HepG2 (cell line): ENCODE results near the gene ANKRD55. TPM values are rescaled to one million over a fixed set of nuclear protein-coding genes. Genes with fewer than 3 reads are reported as not detected.
A peak's percentile ranks its signal among the peaks of the same experiment; 100 is the strongest.

Source experiments
- ARID2 ChIP-seq: sonication (generic); formaldehyde crosslinking; IDR thresholded peaks from 2 replicates; pipeline ENCODE4 v1.8.1; 2022; ENCODE audit warnings: mild to moderate bottlenecking, missing genetic modification reagents, borderline replicate concordance
- ARID5B ChIP-seq: IDR thresholded peaks from 2 replicates; pipeline ENCODE4 v1.4.0; 2020; ENCODE audit warnings: mild to moderate bottlenecking, missing genetic modification reagents
- BCL6 ChIP-seq: IDR thresholded peaks from 2 replicates; pipeline ENCODE4 v1.6.1; 2016; ENCODE audit warnings: missing genetic modification reagents, missing compliant biosample characterization
- EP300 ChIP-seq, 3 experiments: sonication (generic) in 1 of 3; formaldehyde crosslinking in 1 of 3; IDR thresholded peaks; 2 replicates each; pipeline versions ENCODE4 v1.5.1 to v1.6.1; 2011 to 2020; ENCODE audit warnings: low read depth in 2 of 3, low read length in 2 of 3, borderline replicate concordance in 1 of 3, improper control_type of control experiment in 1 of 3, mild to moderate bottlenecking in 1 of 3, missing genetic modification reagents in 1 of 3, moderate library complexity in 1 of 3
- FOXK2 ChIP-seq: fragments of 450-650 bp; IDR thresholded peaks from 2 replicates; pipeline ENCODE4 v1.6.1; 2016
- HNF4A ChIP-seq: sonication (generic); formaldehyde crosslinking; IDR thresholded peaks from 2 replicates; pipeline ENCODE4 v1.4.0; 2020; ENCODE audit warnings: missing genetic modification reagents
- NCOR1 ChIP-seq: fragments of 200-600 bp; sonication (generic); IDR thresholded peaks from 2 replicates; pipeline ENCODE4 v1.7.0; 2017; ENCODE audit warnings: antibody characterized with exemption, low read length, borderline replicate concordance
- PHF21A ChIP-seq: sonication (generic); formaldehyde crosslinking; IDR thresholded peaks from 2 replicates; pipeline ENCODE4 v1.5.0; 2020; ENCODE audit warnings: mild to moderate bottlenecking, missing genetic modification reagents
- RARA ChIP-seq: IDR thresholded peaks from 2 replicates; pipeline ENCODE4 v1.6.1; 2016; ENCODE audit warnings: missing genetic modification reagents, missing compliant biosample characterization
- SOX6 ChIP-seq, 2 experiments: fragments of 450-650 bp in 1 of 2; sonication (generic) in 1 of 2; formaldehyde crosslinking in 1 of 2; IDR thresholded peaks; 2 replicates each; pipeline versions ENCODE4 v1.4.0 to v1.6.1; 2017 to 2020; ENCODE audit warnings: antibody characterized with exemption in 1 of 2, mild to moderate bottlenecking in 1 of 2, missing genetic modification reagents in 1 of 2
- ZNF687 ChIP-seq: sonication (generic); formaldehyde crosslinking; IDR thresholded peaks from 2 replicates; pipeline ENCODE4 v1.5.1; 2020; ENCODE audit warnings: mild to moderate bottlenecking, missing genetic modification reagents, moderate library complexity
- ZNF784 ChIP-seq: sonication (generic); formaldehyde crosslinking; IDR thresholded peaks from 2 replicates; pipeline ENCODE4 v1.5.1; 2020; ENCODE audit warnings: missing genetic modification reagents, mild to moderate bottlenecking, borderline replicate concordance
- polyA plus RNA-seq, 8 experiments: library from polyadenylated mRNA; depleted of rRNA in 3 of 8; stranded (reverse) in 7 of 8; unstranded in 1 of 8; fragments of >200 nt; fragmentation: Illumina TruSeq in 4 of 8; extraction: Trizol in 4 of 8; gene quantifications; 2 replicates each; pipeline versions ENCODE4 v1.2.1 to v1.2.3, GENCODE V29; 2011 to 2016; ENCODE audit warnings: low read depth in 4 of 8, missing spikeins in 1 of 8, mixed read lengths in 1 of 8; ENCODE audit not compliant: insufficient read depth in 1 of 8
- total RNA-seq, 5 experiments: library from RNA; depleted of rRNA; stranded (reverse); fragments of >200 nt; fragmentation: Illumina TruSeq; extraction: Trizol; gene quantifications; 2 replicates each; pipeline ENCODE4 v1.2.3, GENCODE V29; 2016; ENCODE audit warnings: low read depth in 1 of 5

Gene ANKRD55
- total and polyA plus RNA-seq, 2 of the 13 experiments (the other 11 are each of a cell fraction or from before 2014, with no cell fraction given) = 0.11 to 0.28 TPM

GRCh38 chr5:56160723-56161438 is 72.2 kb downstream of the ANKRD55 start (continued):
- TF ChIP-seq ARID5B (CRISPR knock-in tag) (peak; percentile 38; the same call in 1 of the 2 replicates), RARA (peak; percentile 32; the same call in 1 of the 2 replicates), EP300 (IDR thresholded peaks at IDR 0.05; ENCODE audit: low read depth in 2 of 2, low read length in 2 of 2) (0 out of 4 replicates have a peak, but pooled peaks of 1 of the 2 experiments have one; percentile 11), EP300 (CRISPR knock-in tag; IDR thresholded peaks at IDR 0.05; ENCODE audit: borderline replicate concordance) (no peak), SOX6 (IDR thresholded peaks at IDR 0.05) (no peak), SOX6 (CRISPR knock-in tag; IDR thresholded peaks at IDR 0.05) (peak; percentile 36; the same call in 1 of the 2 replicates), ZNF784 (CRISPR knock-in tag) (0 out of 2 replicates have a peak, but pooled peaks have one; percentile 19), BCL6 (CRISPR knock-in tag) (peak; percentile 66), ARID2 (CRISPR knock-in tag) (no peak), HNF4A (CRISPR knock-in tag) (peak; percentile 64), PHF21A (peak; percentile 53), ZNF687 (CRISPR knock-in tag) (0 out of 2 replicates have a peak, but pooled peaks have one; percentile 17), NCOR1 (peak; percentile 37; the same call in 1 of the 2 replicates), FOXK2 (no peak)
- TF ChIP-seq, all 625 proteins: peak for 18
